GM19035 (cell line): ENCODE measurements around the gene BAG2.

ENCODE experiments used
- ATAC-seq: cut with Tn5 transposase; IDR thresholded peaks from one replicate; pipeline ENCODE4 v1.9.1; 2021; ENCODE audit not compliant: unreplicated experiment

BAG2 gene

GRCh38 chr6:57173886-57174510 lies 1.9 kb downstream of the BAG2 start:
- no peak for ATAC-seq

- ATAC-seq, result no peak
Observed at GRCh38 chr6:57174511-57174907, 2.4 kb downstream of the BAG2 start.

- no peak for ATAC-seq
Observed at GRCh38 chr6:57177545-57178265, 5.6 kb downstream of the BAG2 start.

GRCh38 chr6:57180596-57180995 lies 8.5 kb downstream of the BAG2 start:
- ATAC-seq, result no peak

- ATAC-seq, result no peak
Observed at GRCh38 chr6:57182017-57182432, 9.9 kb downstream of the BAG2 start.

- no peak for ATAC-seq
Observed at GRCh38 chr6:57183336-57183735, 11.2 kb downstream of the BAG2 start.

- no peak for ATAC-seq
Observed at GRCh38 chr6:57190140-57190539, 18.0 kb downstream of the BAG2 start.

GRCh38 chr6:57193177-57193576 lies 21.1 kb downstream of the BAG2 start:
- no peak for ATAC-seq

- no peak for ATAC-seq
Observed at GRCh38 chr6:57195457-57195856, 23.3 kb downstream of the BAG2 start.

DNA sequence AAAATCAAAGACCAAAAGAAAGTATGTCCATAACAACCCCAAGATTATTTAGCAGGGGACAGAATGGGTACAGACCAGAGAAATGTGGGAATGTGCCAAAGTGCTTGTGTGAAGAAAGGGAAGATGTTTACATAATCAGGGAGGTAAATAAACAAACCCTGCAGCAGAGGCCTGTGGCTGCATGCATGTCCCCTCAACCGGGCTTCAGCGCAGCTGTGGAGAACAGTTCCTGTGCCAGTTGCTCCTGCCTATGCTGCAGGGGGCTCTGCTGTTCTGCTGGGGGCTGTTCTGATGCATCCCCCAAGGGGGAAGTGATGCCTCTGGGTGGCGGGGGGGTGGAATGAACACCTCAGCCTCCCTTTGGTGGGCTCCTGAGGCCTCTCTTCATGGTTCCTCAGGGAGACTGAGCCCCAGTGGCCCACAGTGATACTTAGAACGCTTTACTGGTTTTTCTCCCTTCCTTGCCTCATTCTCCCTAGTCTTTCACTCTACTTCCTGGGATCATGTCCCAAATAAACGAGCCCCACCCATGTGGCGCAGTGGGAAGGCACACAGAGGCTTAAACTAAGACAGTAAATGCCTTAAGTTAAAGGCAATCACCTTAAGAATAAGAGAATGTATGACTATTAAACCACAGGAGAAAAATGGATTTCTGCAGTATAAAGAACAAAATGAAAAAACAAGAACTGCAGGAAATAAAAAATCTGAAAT lies 27.0 kb downstream of the BAG2 start:
- no peak for ATAC-seq

- no peak for ATAC-seq
Observed at GRCh38 chr6:57201718-57202117, 29.6 kb downstream of the BAG2 start.

DNA sequence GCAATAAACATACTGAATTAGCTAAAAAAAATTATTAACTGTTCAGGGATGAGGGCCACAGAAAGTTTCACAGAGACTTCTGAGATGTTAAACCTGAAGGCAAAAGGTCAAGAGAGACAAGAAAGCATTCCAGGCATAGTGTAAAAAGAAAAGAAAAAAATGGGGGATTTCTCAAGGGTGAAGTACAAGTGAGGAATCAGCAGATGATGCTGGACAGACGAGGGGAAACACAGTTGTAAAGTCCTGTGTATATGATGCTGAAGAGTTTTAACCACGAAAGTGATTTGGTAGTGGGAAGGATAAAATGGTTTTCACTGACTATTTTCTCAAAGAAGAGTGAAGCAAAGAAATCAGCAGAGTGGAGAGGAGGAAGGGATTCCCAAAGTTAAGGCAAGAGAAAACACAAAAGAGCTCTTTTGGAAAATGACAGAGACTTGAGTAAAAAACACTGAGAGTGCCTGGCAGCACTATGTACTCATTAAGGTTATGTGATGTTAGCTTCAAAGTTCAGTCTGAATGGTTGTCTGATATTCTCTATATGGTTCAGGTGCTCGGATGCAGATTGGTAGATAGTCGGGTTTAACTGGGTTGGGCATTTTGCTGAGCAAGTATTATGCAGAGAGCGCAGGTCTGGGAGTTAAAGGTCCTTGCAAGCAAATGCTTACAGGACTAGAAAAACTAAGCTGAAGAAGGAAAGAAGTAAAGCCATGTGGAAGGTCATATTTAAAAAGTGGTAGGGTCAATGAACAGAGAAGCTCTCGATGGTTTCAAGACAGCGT lies 33.6 kb downstream of the BAG2 start:
- no peak for ATAC-seq

GRCh38 chr6:57207141-57207540 lies 35.0 kb downstream of the BAG2 start:
- ATAC-seq, result no peak

DNA sequence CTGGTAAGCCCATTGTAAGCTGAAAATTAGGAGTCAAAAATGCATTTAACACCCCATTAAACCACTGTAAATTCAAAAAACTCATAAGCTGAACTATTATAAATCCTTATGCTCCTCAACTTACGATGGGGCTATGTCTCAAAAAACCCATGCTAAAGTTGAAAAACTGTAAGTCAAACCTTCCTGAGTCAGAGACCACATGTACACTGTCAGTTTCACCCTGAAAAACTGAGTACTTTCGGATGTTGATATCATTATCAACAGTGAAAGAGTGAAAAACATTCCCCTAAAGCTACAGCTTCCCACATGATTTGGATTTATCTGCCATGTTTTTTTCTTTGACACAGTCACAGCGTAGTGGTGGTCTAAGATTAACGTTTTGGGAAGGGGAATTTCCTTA lies 35.7 kb downstream of the BAG2 start:
- no peak for ATAC-seq

DNA sequence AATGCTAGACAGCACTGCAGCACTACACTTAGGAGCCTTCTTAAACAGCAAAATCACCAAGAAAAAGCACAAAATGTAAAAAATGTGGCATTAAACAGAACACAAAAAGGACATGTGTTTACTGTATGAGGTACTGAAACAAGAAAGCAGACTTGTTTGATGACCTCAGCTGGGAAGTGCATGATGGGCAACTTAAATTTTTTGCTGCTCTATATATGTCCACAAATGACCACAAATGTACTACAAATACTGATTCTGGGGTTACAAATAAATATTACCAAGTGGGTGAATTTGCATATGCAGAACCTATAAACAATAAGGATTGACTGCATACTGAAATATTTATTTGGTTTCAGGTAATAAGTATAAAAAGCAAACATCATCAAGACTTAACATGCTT lies 36.9 kb downstream of the BAG2 start:
- ATAC-seq, result no peak

GRCh38 chr6:57210060-57210459 lies 37.9 kb downstream of the BAG2 start:
- no peak for ATAC-seq

DNA sequence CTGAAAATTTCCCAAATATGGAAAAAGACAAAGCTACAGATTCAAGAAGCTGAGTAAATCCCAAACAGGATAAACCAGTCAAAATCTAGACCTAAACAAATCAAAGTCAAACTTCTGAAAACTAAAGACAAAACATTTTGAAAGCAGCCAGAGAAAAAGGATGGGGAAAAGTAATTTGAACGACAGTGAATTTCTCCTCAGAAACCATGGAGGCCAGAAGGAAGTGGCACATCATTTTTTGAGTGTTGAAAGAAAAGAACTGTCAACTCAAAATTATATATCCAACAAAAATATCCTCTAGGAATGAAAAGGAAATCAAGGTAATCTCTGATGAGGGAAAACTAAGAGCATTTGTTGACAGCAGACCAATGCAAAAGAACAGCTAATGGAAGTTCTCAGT lies 43.1 kb downstream of the BAG2 start:
- ATAC-seq, result no peak

DNA sequence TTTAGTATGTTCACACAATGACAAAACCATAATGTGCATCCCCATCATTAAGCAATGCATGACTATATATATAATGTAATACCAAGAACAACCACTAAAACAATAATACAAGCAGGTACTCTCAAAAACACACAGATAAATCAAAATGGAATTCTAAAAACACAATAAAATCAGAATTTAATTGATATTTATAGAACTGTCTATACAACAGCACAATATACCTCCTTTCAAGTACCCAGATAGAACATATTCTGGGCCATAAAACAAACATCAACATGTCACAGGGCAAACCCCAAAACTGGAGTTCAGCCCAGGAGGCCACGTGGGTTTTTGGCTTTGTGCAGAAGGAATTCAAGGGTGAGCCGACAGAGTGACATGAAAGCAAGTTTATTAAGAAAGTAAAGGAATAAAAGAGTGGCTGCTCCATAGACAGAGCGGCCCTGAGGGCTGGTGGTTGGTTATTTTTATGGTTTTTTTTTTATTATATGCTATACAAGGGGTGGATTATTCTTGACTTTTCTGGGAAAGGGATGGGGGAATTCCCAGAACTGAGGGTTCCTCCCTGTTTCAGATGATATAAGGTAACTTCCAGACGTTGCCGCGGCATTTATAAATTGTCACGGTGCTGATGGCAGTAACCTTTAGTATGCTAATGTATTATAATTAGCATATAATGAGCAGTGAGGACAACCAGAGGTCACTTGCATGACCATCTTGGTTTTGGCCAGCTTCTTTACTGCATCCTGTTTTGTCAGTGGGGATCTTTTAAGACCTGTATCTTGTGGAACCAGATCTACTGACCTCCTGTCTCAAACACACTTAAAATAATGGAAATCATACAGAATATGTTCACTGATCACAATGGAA lies 44.3 kb downstream of the BAG2 start:
- no peak for ATAC-seq

DNA sequence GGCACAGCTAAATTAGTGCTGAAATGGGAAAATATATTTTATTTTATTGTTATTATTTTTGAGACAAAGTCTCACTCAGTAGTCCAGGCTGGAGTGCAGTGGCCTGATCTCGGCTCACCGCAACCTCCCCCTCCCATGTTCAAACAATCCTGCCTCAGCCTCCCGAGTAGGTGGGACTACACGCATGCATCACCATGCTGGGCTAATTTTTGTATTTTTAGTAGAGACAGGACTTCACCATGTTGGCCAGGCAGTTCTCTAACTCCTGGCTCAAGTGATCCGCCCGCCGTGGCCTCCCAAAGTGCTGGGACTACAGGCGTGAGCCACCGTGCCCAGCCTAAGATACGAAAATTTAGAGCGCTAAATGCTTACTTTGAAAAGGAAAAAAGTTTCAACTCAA lies 45.1 kb downstream of the BAG2 start:
- ATAC-seq, result no peak

- no peak for ATAC-seq
Observed at GRCh38 chr6:57220083-57220703, 48.1 kb downstream of the BAG2 start.
